HepG2 (cell line): ENCODE data around the gene NPAS2. TPM values are rescaled to one million over a fixed set of nuclear protein-coding genes. Genes with fewer than 3 reads are reported as not detected.
A peak's percentile ranks its signal among the peaks of the same experiment; 100 is the strongest.

Source experiments
- CHD2 ChIP-seq: IDR thresholded peaks from 2 replicates; pipeline ENCODE4 v1.6.1; 2011; ENCODE audit warnings: low read depth, low read length, improper control_type of control experiment
- FOXK2 ChIP-seq: fragments of 450-650 bp; IDR thresholded peaks from 2 replicates; pipeline ENCODE4 v1.6.1; 2016
- IKZF1 ChIP-seq: fragments of 450-650 bp; IDR thresholded peaks from 2 replicates; pipeline ENCODE4 v1.7.1; 2016
- KDM1A ChIP-seq: IDR thresholded peaks from 2 replicates; pipeline ENCODE4 v1.6.1; 2016; ENCODE audit warnings: missing compliant biosample characterization
- KLF9 ChIP-seq: IDR thresholded peaks from 2 replicates; pipeline ENCODE4 v1.6.1; 2016; ENCODE audit warnings: low read depth
- MATR3 ChIP-seq: sonication (generic); formaldehyde crosslinking; IDR thresholded peaks from 2 replicates; pipeline ENCODE4 v1.4.0; 2020; ENCODE audit warnings: missing genetic modification reagents
- PAXIP1 ChIP-seq: sonication (generic); formaldehyde crosslinking; conservative IDR thresholded peaks from 2 replicates; pipeline ENCODE4 v1.4.0; 2020; ENCODE audit warnings: mild to moderate bottlenecking, missing genetic modification reagents, moderate library complexity
- PLSCR1 ChIP-seq: sonication (generic); formaldehyde crosslinking; IDR thresholded peaks from 2 replicates; pipeline ENCODE4 v1.5.0; 2020; ENCODE audit warnings: missing genetic modification reagents, mild to moderate bottlenecking, borderline replicate concordance
- SSRP1 ChIP-seq: IDR thresholded peaks from 2 replicates; pipeline ENCODE4 v1.6.1; 2016; ENCODE audit warnings: control low read depth
- WIZ ChIP-seq: sonication (generic); formaldehyde crosslinking; IDR thresholded peaks from 2 replicates; pipeline ENCODE4 v1.5.1; 2020; ENCODE audit warnings: mild to moderate bottlenecking, missing genetic modification reagents
- ZMAT3 ChIP-seq: sonication (generic); formaldehyde crosslinking; conservative IDR thresholded peaks from 2 replicates; pipeline ENCODE4 v1.7.0; 2021; ENCODE audit warnings: missing genetic modification reagents
- ZNF335 ChIP-seq: sonication (generic); formaldehyde crosslinking; IDR thresholded peaks from 2 replicates; pipeline ENCODE4 v1.4.0; 2020; ENCODE audit warnings: missing genetic modification reagents
- ZNF776 ChIP-seq: sonication (generic); formaldehyde crosslinking; IDR thresholded peaks from 2 replicates; pipeline ENCODE4 v1.4.0; 2020; ENCODE audit warnings: mild to moderate bottlenecking, missing genetic modification reagents
- ZSCAN21 ChIP-seq: sonication (generic); formaldehyde crosslinking; IDR thresholded peaks from 2 replicates; pipeline ENCODE4 v1.8.0; 2022; ENCODE audit warnings: mild to moderate bottlenecking, missing genetic modification reagents, moderate library complexity, borderline replicate concordance
- ZSCAN22 ChIP-seq: sonication (generic); formaldehyde crosslinking; IDR thresholded peaks from 2 replicates; pipeline ENCODE4 v1.4.0; 2020; ENCODE audit warnings: mild to moderate bottlenecking, missing genetic modification reagents
- ZZZ3 ChIP-seq: sonication (generic); formaldehyde crosslinking; IDR thresholded peaks from 2 replicates; pipeline ENCODE4 v1.4.0; 2020; ENCODE audit warnings: missing genetic modification reagents, mild to moderate bottlenecking, borderline replicate concordance
- polyA plus RNA-seq, 8 experiments: library from polyadenylated mRNA; depleted of rRNA in 3 of 8; stranded (reverse) in 7 of 8; unstranded in 1 of 8; fragments of >200 nt; fragmentation: Illumina TruSeq in 4 of 8; extraction: Trizol in 4 of 8; gene quantifications; 2 replicates each; pipeline versions ENCODE4 v1.2.1 to v1.2.3, GENCODE V29; 2011 to 2016; ENCODE audit warnings: low read depth in 4 of 8, missing spikeins in 1 of 8, mixed read lengths in 1 of 8; ENCODE audit not compliant: insufficient read depth in 1 of 8
- total RNA-seq, 5 experiments: library from RNA; depleted of rRNA; stranded (reverse); fragments of >200 nt; fragmentation: Illumina TruSeq; extraction: Trizol; gene quantifications; 2 replicates each; pipeline ENCODE4 v1.2.3, GENCODE V29; 2016; ENCODE audit warnings: low read depth in 1 of 5
- TF ChIP-seq, protein P1 (sequence below): sonication (generic); formaldehyde crosslinking; IDR thresholded peaks from 2 replicates; pipeline ENCODE4 v1.4.0; 2020; ENCODE audit warnings: missing genetic modification reagents
- TF ChIP-seq, protein P2 (sequence below): sonication (generic); formaldehyde crosslinking; IDR thresholded peaks from 2 replicates; pipeline ENCODE4 v1.8.0; 2022; ENCODE audit warnings: mild to moderate bottlenecking, missing genetic modification reagents; ENCODE audit not compliant: insufficient replicate concordance

Gene NPAS2
- total and polyA plus RNA-seq, 2 of the 13 experiments (the other 11 are each of a cell fraction or from before 2014, with no cell fraction given), result 14.8 to 37.5 TPM

DNA sequence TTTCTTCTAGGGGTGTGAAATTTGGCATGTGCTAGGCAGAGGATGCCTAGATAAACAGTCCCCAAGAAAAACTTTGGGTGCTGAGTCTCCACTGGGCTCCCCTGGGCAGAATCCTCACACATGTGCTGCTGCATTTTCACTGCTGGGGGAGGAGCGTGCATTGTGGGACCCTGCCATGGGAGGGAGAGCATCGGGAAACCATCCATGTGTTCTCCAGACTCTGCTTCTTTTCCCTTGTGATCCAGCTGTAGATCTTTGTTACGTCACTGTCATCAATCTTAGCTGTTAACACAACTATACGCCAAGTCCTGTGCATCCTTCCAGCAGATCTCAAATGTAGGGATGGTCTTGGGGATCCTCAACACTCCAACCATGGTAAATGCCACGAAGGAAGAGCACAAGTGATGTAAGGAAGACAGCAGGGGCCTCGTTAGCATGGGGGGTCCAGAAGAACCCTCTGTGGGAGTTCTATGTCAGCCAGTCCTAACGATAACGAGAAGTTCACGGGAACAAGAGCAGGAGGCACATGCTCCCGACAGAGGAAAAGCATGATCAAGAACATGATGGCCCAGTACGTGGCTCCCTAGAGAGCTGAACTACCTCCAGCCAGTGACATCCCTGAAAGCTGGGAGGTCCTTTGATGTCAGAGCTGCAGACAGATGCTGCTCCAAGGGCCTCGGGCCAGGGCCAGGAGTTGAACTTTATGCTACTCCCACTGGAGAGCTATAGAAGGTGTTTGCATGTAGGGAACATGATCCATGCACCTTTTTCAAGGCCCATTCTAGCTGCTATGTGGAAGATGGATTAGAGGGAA lies 41.1 kb upstream of the NPAS2 start (continued):
- TF ChIP-seq, protein P1, sequence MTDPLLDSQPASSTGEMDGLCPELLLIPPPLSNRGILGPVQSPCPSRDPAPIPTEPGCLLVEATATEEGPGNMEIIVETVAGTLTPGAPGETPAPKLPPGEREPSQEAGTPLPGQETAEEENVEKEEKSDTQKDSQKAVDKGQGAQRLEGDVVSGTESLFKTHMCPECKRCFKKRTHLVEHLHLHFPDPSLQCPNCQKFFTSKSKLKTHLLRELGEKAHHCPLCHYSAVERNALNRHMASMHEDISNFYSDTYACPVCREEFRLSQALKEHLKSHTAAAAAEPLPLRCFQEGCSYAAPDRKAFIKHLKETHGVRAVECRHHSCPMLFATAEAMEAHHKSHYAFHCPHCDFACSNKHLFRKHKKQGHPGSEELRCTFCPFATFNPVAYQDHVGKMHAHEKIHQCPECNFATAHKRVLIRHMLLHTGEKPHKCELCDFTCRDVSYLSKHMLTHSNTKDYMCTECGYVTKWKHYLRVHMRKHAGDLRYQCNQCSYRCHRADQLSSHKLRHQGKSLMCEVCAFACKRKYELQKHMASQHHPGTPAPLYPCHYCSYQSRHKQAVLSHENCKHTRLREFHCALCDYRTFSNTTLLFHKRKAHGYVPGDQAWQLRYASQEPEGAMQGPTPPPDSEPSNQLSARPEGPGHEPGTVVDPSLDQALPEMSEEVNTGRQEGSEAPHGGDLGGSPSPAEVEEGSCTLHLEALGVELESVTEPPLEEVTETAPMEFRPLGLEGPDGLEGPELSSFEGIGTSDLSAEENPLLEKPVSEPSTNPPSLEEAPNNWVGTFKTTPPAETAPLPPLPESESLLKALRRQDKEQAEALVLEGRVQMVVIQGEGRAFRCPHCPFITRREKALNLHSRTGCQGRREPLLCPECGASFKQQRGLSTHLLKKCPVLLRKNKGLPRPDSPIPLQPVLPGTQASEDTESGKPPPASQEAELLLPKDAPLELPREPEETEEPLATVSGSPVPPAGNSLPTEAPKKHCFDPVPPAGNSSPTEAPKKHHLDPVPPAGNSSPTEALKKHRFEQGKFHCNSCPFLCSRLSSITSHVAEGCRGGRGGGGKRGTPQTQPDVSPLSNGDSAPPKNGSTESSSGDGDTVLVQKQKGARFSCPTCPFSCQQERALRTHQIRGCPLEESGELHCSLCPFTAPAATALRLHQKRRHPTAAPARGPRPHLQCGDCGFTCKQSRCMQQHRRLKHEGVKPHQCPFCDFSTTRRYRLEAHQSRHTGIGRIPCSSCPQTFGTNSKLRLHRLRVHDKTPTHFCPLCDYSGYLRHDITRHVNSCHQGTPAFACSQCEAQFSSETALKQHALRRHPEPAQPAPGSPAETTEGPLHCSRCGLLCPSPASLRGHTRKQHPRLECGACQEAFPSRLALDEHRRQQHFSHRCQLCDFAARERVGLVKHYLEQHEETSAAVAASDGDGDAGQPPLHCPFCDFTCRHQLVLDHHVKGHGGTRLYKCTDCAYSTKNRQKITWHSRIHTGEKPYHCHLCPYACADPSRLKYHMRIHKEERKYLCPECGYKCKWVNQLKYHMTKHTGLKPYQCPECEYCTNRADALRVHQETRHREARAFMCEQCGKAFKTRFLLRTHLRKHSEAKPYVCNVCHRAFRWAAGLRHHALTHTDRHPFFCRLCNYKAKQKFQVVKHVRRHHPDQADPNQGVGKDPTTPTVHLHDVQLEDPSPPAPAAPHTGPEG (CRISPR knock-in tag), result no peak
- TF ChIP-seq ZNF776 (no peak), ZSCAN22 (no peak), ZSCAN21 (CRISPR knock-in tag) (no peak), ZZZ3 (CRISPR knock-in tag) (no peak), IKZF1 (no peak), KLF9 (CRISPR knock-in tag) (no peak), MATR3 (CRISPR knock-in tag) (no peak), KDM1A (CRISPR knock-in tag) (0 out of 2 replicates have a peak, but pooled peaks have one; percentile 26), ZNF335 (CRISPR knock-in tag) (no peak), WIZ (no peak), PAXIP1 (CRISPR knock-in tag) (peak; percentile 66), CHD2 (no peak), ZMAT3 (CRISPR knock-in tag) (peak; percentile 46; the same call in 1 of the 2 replicates), FOXK2 (no peak), SSRP1 (peak; percentile 83; the same call in 1 of the 2 replicates), PLSCR1 (CRISPR knock-in tag) (no peak)
- TF ChIP-seq, protein P2, sequence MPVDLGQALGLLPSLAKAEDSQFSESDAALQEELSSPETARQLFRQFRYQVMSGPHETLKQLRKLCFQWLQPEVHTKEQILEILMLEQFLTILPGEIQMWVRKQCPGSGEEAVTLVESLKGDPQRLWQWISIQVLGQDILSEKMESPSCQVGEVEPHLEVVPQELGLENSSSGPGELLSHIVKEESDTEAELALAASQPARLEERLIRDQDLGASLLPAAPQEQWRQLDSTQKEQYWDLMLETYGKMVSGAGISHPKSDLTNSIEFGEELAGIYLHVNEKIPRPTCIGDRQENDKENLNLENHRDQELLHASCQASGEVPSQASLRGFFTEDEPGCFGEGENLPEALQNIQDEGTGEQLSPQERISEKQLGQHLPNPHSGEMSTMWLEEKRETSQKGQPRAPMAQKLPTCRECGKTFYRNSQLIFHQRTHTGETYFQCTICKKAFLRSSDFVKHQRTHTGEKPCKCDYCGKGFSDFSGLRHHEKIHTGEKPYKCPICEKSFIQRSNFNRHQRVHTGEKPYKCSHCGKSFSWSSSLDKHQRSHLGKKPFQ (CRISPR knock-in tag), result no peak
